GM19455 (cell line): ENCODE data around the gene EPYC.

Experiments used
- ATAC-seq: cut with Tn5 transposase; IDR thresholded peaks from one replicate; pipeline ENCODE4 v1.9.1; 2021; ENCODE audit not compliant: unreplicated experiment

The EPYC gene, protein sequence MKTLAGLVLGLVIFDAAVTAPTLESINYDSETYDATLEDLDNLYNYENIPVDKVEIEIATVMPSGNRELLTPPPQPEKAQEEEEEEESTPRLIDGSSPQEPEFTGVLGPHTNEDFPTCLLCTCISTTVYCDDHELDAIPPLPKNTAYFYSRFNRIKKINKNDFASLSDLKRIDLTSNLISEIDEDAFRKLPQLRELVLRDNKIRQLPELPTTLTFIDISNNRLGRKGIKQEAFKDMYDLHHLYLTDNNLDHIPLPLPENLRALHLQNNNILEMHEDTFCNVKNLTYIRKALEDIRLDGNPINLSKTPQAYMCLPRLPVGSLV

DNA sequence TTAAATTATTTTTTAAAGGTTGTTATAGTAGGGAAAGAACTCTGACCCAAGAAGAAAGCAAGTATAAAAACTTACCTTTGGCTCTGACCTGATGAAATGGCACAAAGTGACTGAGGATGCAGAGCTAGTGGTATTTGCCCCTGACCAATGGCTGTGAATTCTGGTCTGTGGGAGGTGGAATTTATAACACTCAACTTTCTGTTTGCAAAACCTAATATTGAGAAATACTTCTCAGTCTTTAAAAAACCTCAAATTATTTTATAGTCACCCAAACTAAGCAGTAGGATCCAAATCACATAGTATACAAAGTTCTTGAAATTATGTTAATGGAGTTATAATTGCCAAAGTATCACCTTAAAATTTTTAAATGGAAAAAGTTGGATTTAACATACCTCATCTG is at the start of gene EPYC:
TSS of gene EPYC (minus strand) at position 101 of the 400 bp plus-strand sequence. CDS start 2,407 bp downstream, outside the sequence.
- no peak for ATAC-seq

DNA sequence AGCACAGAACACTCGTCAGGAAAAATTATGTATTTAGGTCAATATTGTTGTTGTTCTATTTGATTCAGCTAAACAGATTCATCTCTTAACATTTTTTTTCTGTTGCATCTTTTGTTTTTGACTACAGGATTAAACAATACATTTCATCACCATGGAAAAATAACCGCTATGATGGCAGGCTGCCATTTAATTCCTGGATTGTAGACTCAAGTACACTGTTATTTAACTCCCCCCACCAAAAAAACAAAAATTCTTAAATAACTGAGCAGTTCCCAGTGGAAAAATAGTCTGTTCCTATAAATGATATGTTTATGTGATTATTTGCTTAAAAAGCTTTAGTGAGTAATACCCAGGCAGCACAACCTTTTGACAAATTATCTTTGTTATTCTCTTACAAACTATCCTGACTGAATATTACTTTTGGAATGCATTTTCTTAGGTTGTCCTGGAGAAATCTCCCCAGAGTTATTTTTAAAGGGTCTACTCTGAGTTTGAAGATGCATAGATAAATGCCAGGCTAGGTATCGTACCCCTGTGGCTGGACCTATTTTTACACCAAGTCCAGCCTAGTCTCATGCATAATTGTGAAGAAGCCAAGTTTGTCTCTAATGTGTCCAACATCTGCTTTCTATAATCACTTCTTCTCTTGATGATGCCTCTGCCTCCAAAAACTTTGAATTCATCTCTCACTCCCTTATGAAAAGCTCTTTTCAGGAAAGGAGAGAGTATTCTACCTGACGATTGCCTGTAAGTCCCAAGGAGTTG is 49.4 kb upstream of the EPYC start:
- no peak for ATAC-seq

DNA sequence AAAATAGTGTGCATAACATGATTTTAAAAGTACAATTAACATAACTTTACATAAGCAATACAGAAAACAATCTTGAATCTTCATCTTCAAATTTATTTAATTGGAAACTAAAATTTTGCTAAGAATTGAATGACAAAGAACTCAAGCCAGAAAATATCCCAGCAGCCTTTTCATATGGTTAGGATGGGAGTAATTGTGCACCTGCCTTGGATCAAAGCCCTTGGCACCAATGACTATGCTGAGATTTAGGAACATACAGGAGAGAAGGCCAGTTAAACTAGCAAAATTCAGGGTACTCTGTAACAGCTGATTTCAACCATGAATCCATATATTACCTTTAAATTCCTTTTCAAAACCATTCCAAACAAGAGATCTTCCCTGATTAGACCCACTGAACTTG is 47.3 kb upstream of the EPYC start:
- ATAC-seq: no peak

DNA sequence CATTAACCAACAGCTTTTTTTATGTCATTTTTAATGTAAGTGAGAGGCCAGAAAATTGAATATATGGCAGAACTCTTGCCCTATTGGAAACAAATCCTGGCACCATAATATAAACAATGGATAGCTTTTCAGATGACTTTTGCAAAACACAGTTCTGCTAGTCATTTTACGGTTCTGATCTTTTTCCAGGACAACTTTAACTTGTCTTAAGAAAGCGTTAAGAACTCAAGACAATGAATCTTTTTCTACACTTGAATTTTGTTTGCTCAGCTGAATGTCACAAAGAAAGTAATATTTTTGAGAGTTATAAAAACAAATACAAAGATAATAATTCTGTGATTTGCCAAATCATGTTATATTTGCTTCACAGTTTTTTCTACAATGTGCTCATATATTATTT is 39.8 kb upstream of the EPYC start:
- no peak for ATAC-seq

DNA sequence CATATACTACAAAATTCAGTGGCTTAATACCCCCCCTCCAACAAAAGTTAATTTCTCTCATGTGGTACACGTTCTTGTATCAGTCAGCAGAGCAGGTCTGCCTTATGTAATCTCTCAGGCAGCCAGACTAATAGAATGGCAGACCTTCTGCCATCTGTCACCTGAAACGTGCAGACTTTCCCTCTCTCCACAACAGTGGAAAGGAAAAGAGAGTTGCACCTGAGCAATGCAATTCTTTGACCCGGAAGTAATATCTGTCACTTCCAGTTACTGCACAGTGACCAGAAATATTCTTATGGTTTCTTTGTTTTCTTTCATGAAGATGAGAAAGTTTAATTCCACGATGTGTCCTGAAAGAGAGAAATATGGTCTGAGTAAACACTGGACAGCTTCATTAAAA is 38.6 kb upstream of the EPYC start:
- ATAC-seq: no peak

DNA sequence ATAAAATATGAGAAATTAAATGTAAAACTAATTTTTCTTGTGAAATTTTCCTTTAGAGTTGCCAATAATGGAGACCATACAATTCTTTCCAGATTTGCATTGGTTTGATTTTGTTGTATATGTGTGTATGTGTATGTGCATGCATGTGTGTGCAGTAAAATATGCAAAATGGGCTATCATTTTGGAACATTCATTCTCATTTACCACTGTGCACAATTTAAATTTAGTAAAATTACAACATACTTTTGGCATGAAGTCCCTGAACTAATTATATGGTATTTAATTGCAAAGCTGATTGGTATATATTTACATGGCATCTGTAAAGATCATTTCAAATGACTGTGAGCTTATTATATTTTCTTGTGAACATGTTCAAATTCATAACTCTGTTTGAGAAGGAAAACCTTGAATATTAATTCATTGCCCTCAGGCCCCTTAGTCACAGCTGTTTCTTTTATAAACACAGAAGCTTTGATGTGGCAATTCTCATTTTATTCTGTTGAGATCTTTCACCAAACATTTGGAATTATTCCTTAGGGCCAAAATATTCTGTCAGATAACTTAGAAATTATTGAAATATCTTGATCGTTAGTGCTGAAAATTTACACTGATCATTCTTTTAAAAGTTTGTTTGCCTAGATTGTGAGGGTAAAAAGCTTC is 35.5 kb upstream of the EPYC start:
- no peak for ATAC-seq

DNA sequence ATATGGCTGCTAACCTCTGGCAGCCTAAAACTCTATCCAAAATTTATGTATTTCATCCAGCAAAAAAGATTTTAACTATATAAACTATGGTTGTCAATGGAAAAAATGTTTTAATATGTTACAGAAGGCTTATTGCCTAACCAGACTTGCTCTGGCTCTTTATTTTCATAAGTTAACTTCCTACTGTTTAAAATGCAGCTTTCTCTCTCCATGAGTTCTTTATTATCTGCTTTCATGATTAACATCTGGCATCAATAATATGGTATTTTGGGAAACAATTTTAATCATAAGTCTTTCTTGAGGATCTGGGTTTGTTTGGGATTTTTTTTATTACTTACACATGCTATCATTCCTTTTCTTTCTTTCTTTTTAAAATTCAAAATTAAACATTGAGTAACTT is 32.5 kb upstream of the EPYC start:
- no peak for ATAC-seq

DNA sequence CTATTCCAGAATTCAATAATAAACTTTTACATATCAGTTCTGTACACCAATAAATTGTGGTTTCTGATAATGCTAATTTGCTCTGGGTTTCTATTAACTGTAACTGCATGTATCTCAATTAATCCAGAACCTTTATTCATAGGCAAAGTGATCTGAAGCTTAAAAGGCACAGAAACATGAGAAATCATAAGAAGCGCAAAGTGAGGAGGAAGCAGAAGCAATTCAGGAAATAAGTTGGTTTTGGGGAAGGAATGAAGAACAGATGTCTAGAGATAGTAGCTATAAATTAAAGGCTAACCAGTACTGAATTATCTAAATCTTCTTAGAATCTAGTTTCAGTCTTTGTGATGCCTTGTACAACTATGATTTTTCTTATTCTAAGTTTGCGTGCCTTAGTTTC is 28.5 kb upstream of the EPYC start:
- no peak for ATAC-seq

DNA sequence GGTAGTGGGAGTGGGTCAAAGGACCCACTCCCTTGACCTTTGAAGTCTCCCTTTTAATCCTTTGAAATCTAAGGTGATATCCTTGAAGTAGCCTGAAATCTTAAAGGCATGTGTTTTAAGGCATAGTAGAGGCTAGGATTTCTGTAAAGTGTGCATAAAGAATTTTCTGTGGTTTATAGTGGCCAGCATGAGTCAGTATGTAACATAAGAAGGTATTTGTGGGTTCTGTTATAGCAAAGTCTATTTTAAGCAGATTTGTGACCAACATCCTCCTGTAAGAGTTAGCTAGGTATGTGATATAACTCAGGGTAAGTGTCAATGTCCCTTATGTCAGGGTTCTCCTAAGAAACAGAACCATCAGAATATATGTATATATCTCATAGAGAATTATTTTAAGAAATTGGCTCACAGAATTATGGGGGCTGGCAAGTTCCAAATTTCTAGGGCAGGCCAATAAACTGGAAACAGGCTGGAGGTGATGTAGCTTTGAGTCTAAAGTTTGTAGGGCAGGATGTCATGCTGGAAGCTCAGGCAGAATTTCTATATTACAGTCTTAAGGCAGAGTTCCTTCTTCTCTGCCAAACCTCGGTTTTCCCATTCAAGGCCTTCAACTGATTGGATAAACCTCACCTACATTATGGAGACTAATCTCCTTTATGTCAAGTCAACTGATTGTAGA is 18.7 kb upstream of the EPYC start:
- no peak for ATAC-seq

DNA sequence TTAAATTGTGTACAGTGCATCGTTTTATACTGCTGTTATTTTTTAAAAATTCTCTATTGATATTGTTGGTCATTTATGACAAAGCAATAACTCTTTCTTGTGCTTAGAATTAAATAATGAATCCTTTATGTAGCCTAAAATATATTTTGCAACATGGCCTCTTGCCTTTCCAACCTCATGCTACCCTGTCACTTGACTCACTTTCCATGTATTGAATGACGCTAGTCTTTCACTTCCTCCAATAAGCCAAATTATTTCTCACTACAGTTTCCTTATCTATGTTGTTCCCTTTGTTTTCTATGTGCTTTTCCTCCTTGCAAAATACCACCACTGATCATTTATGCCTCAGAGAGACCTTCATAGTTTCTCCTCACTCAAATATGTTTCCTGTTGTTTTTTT is 16.3 kb upstream of the EPYC start:
- no peak for ATAC-seq

DNA sequence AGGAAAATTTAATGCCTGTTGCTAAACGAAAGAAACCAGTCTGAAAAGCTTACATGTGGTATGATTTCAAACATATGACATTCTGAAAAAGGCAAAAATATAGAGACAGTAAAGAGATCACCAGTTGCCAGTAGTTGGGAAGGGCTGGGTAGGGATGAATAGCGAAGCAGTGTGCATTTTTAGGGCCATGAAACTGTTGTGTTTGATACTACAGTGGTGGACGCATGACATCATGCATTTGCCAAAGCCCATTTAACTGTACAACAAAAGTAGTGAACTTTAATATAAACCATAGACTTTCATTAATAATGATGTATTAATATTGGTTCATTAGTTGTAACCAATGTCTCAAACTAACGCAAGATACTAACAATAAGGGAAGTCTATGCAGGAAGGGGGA is 14.7 kb upstream of the EPYC start:
- no peak for ATAC-seq

DNA sequence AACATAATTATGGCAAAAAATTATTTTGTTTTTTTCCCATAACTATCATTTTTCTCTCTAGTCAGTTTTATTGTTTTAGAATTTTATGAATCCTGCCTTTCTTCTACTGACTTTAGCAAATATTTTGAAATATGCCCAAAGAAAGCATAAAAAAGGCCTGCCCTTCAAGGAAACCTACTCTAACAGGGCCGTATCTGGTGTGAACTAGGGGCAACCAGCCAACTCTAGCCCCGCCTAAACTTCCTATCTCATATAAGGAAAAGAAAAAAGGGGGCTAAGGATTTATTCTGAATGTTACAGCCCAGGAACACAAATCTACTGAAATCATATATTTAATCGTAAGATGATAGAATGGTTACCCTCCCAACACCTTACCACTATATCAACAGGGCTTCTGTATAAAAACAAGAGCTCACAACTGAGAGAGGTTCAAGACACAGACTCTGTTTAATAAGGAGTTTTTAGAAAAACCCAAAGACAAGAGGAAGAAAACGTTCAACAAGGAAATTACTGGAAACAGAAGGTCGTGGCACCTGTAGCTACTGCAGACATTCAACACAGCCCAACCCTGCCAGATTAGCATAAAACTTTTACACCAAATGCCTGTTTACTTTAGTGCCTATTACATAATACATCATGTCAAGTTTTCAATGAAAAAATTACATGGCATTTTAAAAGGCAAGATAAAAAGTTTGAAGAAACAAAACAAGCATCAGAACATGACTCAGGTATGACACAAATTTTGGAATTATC is 12.9 kb upstream of the EPYC start:
- ATAC-seq: no peak

DNA sequence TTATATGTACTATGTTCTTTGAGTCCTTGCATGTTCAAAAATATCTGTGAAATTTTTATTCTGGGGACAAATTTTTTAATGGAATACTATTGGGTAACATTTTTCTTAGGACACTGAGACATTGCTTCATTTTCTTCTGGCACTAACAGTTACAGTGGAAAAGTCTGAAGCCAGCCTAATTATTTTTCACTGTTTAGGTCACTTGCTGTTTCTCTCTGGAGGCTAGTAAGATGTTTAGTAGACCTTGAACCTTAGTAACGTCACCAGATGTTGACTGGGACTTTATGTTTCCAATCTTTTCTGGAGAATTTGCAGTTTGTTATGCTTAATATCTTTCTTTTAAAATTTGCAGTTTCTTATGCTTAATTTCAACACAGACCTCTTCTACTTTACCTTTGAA is 12.3 kb upstream of the EPYC start:
- ATAC-seq: no peak

DNA sequence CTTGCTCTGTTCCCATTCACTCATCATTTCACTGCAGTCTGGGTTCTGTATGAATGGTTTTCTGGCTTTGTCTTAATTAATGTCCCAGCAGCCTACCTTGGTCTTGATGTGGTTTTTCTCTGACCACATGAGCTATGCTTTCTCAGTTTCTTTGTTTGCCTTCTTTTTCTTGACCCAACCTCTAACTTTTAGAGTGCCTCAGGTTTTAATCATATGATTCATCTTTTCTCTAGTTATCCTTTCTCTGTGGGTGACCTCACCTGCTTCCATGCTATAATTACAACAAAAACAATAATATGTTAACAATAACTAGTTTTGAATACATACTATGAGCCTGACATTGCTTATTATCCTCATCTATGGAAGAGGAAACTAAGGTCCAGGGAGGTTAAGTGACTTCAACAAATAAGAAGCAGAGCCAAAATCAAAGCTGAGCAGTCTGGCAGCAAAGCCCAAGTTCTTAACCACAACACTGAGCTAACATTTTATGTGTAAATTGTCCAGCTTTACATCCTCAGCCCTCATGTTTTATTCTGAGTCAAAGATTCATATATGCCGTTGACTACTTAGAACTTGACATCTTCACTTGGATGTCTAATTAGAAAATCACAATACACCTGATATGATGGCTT is 4.7 kb upstream of the EPYC start:
- ATAC-seq: peak; percentile 88

DNA sequence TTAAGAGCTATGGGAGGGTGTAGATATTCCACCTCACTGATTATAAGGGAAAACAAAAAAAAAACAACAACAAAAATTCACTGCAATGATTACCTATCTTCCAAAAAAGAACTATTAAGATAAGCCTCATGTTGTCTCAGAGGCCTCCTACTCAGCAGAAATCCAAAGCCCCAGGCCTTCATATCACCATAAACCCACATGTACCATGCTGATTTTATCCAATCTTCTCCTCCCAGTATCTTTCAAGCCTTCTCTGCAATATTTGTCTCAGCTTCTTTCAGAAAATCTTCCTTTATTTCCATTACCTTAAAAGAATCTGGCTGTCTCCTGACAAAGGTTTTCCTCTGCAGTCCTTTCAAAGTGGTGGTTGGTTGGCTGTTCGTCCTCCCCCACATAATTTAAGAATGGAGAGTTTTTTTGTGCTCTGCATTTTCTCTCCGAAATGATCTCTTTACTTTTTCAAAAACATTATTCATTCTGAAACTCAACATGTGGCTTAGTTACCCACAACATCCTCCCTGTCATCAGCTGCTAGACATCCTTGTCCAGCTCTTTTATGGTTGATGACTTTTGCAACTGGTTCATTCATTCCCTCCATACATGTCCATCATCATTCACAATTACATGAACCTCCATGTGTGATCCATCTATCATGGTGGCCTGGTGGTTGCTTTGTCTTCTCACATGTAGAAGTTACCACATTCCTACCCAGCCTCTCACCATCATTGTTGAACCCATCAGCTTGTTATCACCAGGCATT is 2.9 kb upstream of the EPYC start:
- ATAC-seq: peak; percentile 73

DNA sequence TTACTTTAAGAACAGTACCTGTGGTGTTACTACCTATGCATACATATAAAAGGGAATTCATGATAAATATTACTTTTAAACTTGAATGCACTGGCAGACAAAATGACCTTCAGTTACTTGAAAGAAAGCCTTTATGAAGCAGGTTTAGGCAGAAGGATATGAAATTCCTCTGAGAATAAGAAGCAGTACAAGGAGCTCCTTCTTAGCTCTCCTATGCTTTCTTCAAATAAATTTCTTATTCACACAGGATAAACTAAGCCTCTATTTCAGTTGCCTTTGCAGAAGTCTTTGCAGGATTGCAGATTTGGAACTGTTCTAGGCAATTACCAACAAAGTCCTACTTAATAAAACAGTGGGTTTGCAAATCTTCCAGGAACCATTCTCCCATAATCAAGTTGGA is 1.0 kb downstream of the EPYC start:
- no peak for ATAC-seq

DNA sequence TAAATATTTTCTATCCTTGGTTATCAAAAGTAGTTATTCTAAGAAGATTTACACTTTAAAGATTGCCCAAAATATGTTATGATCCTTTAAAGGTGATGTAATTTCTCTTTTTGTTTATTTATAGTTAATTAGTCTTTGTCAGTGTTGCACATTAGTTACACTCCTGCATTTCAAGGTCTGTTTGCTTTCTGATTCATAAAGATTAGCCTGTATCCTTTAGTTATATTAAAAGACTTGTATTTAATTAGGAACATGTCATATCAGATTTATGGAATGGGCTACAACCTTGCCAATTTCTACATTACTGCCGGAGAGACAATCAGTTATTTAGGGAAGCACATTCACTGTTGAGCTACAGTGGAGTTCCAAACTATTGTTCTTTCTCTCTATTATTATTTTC is 3.5 kb downstream of the EPYC start:
- ATAC-seq: no peak

DNA sequence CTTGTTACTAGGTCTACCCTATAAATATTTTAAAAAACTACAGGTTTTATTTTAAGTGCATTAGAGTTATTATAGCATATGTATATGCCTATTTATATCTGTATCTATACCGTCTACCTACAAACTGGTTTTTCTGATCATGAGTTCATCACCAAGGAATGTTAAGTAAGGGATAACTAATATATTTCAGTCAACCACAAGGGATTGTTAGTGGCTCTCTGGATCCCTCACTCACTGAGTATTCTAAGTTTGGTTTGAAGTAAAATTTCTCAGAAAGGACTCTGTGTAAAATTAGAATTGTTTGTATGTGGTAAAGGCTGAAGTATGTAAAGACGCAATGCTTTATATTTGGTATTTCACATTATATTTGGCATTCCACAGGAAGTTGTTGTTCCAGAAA is 4.8 kb downstream of the EPYC start:
- ATAC-seq: no peak

DNA sequence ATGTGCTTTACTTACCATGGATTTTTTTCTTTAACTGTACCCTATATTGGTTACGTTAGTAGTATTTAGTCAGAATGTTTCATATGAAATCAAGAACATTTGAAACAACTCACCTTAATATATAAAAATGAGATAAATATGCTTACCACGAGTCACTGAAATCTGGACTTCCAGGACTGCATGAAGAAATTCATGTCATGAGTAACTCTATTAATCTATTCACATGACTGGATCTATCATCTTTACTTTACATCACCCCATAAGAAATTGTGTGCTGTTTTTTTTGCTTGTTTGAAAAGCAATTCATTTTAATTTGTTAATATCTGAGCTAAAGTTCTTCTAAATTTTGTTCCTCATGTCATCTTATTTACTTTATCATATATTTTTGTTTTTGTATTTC is 5.2 kb downstream of the EPYC start:
- no peak for ATAC-seq

DNA sequence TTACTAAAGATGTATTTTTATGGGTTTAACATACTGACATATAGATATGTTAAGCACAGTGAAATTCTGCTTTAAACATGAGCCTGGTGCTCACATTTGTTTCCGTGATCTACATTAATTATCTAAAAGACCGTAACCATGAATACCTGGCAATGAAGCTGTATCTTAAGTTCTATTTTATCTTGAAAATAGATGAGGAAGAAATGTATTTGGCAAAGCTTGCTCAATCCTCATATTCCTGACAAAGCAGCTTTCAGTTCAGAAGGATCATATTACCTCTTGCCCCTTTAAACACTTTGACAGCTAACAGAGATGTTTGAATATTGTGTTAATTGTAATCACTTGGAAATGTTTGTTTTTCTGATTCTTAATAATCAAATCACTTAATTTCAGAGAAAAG is 9.8 kb downstream of the EPYC start:
- no peak for ATAC-seq
